Activated T-helper 9 cell treated with anti-CD3 and anti-CD28 coated beads, Interleukin-2, amount 50 U/mL, for 16 hours (primary cell): ENCODE data around the gene LCT.
"Not testable (repeated sequence)": the region's sequence is repeated elsewhere in the genome, so short reads cannot be mapped to it uniquely, and the experiment has no call there.

Source experiments
- DNase-seq: peaks from one replicate; pipeline ENCODE4 v3.0.0-alpha.2; 2020; ENCODE audit warnings: low read depth

The LCT gene

DNA sequence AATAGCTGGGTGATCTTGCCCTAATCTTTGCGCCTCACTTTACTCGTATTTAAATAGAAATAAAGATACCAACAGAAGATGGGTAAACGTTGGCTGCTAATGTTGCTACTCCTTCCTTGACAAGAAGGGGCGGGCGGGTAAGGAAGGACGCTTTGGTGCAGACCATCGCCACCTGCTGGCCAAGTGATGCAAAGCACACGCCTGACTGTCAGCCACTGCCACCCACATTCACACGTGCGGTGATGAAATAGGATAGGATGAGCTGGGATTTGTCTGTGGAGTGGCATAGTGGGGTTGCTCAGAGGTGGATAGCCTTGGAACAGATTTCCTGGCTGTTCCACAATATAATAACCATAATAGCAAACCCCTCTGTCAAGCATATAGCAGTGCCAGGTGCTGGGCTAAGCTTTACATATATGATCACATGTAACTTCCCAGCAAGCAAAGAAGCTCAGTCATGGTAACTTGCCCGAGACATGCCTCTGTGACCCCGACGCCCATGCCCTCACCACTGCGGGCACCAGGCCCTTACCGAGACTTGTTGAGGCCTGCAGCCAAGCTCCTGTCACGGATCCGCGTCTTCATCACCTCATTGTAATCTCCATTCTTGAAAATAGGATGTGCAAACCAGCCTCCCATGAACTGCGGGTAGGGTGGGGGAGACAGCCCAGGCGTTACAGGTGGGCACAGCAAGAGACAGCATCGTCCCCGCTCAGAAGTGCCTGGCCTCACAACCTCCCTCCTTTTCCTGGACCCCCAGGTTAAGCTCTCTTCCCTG lies 39.3 kb downstream of the LCT start:
- peak; percentile 65 for DNase-seq

DNA sequence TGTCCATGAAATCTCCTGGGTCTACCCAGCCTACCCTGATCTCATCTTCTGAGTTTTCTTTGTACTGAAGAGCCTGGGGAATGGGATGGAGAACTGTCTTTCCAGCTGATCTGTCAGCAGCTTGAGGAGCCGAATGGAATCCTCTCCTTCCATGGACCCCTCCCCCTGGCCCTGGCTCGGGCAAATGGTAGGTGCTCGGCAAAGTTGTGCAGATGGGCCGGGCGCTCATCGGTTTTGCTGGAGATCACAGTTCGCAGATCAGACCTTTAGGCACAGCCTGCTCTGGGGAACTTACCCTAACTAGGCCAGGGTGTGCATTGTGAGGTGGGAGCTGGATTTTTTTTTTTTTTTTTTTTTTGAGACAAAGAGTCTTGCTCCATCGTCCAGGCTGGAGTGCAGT lies 40.4 kb downstream of the LCT start:
- no peak for DNase-seq

- DNase-seq = not testable (repeated sequence)
These were observed 41.3 kb downstream of the LCT start for GRCh38 chr2:135795641-135796040.

GRCh38 chr2:135792401-135793150 lies 44.4 kb downstream of the LCT start:
- DNase-seq = no peak

- no peak for DNase-seq
These were observed 45.4 kb downstream of the LCT start for GRCh38 chr2:135791418-135792190.

GRCh38 chr2:135790423-135790822 lies 46.6 kb downstream of the LCT start:
- DNase-seq = no peak

DNA sequence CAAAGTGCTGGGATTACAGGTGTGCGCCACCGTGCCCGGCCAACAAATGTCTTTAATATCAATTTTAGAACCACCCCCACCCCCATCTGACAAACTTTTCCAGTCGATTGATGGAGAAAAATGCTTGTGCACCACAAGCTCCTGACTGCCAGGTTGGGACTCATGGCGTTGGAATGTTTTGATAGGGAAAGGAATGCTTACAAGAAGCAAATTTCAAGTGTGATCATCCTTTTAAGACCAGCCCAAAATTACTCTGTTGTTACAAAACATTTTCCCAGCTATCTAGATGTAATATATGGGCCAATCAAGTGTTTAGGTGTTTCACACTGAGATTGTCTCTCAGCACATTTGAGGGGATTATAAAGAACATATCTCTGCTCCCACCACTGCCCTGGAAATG lies 50.2 kb downstream of the LCT start:
- no peak for DNase-seq

DNA sequence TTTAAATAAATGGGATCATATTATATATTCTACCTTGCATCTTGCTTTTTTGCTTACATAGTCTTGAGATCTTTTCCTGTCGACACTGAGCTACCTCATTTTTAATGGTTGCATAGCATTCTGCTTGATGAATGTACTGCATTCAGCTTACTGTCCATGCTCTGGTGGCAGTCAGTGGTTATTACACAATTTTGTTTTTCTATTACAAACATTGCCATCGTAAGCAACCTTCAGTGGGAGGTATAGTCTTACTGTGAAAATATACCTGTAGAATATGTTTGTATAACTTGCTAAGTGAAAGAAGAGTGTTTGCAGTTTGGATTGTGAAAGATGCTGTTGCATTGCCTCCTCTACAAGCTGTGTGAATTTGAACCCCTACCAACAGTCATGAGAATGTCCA lies 52.0 kb downstream of the LCT start:
- DNase-seq = no peak

DNA sequence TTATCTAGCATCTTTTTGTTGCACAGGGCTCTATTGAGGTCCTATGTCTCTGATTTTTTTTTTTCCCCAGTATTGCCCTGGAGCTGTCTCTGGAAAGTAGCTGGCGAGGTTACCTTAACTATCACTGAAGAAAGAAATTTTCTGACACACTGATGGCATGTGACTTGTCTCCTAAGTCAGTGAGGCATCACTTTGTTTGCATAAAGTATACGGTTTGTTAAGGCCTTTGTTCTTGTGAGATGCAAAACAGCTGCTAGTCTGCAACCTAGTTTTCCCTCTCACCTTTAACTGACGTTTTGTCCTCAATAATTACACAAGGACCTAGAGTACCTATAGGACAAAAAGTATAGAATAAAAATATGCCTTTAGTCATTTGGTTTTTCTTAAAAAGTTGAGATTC lies 53.5 kb downstream of the LCT start:
- no peak for DNase-seq

GRCh38 chr2:135782231-135782630 lies 54.8 kb downstream of the LCT start:
- DNase-seq = no peak

- DNase-seq = no peak
These were observed 60.6 kb downstream of the LCT start for GRCh38 chr2:135776367-135776766.

DNA sequence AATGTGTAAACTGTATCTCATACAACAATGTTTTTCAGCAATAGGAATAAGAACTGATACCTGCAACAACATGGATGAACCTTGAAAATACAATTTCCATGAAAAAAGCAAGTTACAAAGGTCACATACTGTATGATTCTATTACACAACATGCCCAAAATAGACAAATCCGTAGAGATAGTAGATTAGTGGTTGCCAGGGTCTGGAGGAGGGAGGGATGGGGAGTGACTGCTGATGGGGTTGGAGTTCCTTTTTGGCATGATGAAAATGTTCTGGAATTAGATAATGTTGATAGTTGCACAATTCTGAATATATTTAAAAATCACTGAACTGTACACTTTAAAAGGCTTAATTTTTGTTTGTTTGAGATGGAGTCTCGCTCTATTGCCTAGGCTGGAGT lies 61.6 kb downstream of the LCT start:
- no peak for DNase-seq

- no peak for DNase-seq
These were observed 63.1 kb downstream of the LCT start for GRCh38 chr2:135773917-135774316.

- no peak for DNase-seq
These were observed 63.7 kb downstream of the LCT start for GRCh38 chr2:135773319-135773718.

GRCh38 chr2:135768863-135769262 lies 68.1 kb downstream of the LCT start:
- DNase-seq = no peak

DNA sequence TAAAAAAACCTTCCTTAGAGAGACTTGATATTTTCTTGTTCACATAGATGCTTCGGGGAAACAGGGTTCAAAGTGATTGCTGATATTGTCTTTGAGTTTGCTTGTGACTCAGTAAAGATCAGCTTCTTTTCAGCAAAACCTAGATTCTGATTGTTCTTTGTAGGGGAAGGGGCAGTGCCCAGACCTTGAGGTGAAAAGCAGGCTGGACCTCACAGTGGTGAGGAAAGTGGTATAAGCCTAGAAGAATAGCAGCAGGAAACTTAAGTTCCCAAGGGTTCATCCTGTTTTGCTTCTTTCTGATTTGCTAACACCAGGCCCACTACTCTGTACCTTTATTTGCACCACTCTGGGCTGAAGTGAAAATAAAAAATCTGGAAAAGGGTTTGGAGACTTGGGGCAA lies 74.5 kb downstream of the LCT start:
- DNase-seq = no peak

DNA sequence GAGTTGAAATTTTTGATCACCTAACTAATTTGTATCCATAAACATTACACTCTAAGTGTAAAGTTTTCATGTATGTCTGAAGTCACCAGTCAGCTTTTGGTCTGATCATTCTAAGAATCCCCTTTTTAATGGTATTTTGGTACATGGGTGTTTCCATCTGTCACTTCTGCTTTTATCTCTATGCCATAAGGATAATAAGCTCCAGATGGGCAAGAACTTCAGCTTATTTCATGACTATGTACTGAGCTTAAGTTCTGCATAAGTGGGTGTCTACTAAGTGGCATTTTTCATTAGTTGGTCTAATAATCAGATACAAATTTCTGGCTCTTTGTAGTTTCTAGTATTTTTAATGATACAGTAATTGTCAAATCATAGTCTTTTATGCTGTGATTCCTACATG lies 75.0 kb downstream of the LCT start:
- DNase-seq = no peak

DNA sequence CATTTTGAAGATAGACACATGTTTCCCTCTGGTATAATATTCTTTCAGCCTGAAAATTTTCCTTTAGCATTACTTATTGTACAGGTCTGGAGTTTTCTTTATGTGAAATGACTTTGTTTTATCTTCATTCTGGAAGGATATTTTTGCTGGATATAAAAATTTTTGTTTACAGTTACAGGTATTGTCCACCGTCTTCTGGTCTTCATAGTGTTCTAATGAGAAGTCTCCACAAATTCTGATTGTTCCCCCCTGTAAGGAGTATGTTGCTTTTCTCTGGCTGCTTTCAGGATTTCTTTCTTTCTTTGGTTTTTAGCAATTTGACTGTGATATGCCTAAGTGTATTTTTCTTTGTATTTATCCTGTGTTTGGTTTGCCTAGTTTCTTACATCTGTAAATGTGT lies 80.3 kb downstream of the LCT start:
- no peak for DNase-seq

GRCh38 chr2:135755573-135755972 lies 81.4 kb downstream of the LCT start:
- DNase-seq = no peak

DNA sequence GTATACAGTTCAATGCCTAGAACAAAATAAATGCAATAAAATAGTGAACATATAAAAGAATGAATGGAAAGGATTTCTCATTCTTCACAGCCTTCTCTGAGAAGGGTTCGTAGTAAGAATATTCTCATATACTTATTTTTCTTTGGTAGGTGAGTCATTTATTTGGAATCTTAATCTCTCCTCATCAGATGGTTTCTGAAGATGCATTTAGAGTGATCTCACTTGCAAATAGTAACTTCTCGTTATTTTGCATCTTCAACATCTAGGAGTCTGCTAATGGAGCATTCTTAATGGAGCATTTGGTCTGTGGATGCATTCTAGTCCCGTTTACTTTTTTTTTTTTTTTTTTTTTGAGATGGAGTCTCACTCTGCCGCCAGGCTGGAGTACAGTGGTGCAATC lies 91.4 kb downstream of the LCT start:
- no peak for DNase-seq

DNA sequence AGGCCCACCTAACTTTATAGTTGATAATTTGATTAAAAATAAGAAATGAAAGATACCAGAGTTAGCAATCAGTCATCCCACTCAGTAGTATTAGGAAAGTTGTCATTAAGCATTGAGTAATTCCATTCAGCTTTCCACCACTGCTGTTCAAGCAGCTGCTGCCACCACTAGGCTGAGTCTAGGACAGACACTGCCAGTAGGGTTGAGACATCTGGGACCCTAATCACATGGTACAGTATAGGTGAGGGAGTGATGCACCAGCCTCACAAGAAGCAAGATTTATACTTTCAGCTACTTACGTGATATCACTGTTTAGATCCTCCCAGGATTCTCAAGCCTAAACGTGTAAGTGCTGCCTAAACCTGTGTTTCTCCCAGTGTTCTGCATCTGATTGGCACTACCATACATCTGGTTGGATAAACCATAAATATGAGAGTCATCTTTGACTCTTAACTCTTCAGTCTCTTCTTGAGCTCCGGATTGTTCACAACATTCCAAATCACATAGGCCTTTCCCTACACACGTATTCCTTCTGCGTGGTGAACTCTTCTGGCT lies 92.1 kb downstream of the LCT start:
- DNase-seq = no peak

DNA sequence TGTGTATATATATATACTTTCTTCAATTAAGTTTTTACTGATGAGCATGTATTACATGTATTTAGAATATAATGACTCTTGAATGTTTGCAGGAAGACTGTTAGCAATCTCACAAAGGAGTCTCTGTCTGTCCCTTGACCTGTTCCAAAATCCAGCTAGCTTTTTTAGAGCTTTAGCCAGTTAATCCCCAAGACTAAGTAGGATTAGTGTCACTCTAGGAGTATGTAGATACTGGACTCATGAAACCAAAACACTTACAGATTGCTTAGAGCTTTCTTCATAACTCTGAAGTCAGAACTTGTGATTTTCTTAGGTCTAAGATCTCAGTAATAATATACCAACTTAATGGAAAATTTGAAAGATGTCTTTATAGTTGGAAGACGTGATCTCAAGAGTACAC lies 93.1 kb downstream of the LCT start:
- DNase-seq = no peak

DNA sequence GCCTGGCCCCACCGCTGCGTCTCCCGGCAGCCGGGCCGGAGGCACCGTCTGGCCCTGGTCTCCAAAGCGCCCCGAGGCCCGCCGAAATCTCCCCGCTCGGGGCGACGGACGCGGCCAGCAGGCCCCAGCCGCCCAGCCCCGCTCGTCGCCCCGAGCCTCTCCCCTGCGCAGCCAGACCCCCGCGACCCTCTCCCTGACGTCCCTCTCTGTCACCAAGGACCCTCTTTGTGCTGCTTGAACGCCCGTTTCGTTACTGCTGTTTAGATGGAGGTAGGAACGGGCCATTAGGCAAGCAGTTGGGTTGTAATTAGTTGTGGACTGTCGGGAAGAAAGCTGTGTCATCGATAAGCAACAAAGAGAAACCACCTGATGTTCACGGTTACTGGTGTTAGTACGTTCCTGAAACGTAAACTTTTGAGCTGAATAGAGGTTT lies 94.6 kb downstream of the LCT start:
- DNase-seq = no peak
